Lower leg skin (tissue), 3 donors: ENCODE results near the gene INTS11.

Experiments
- CTCF ChIP-seq, 3 donors: fragments of 450-650 bp; IDR thresholded peaks; one replicate each; pipeline ENCODE4 v1.5.1; 2016; ENCODE audit warnings: antibody characterized with exemption in 3 of 3, mild to moderate bottlenecking in 3 of 3, moderate library complexity in 2 of 3
- POLR2A ChIP-seq, 2 donors: fragments of 450-650 bp; IDR thresholded peaks; one replicate each; pipeline ENCODE4 v1.6.1; 2016 to 2017; ENCODE audit warnings: antibody characterized with exemption in 2 of 2, mild to moderate bottlenecking in 1 of 2, moderate library complexity in 1 of 2

DNA sequence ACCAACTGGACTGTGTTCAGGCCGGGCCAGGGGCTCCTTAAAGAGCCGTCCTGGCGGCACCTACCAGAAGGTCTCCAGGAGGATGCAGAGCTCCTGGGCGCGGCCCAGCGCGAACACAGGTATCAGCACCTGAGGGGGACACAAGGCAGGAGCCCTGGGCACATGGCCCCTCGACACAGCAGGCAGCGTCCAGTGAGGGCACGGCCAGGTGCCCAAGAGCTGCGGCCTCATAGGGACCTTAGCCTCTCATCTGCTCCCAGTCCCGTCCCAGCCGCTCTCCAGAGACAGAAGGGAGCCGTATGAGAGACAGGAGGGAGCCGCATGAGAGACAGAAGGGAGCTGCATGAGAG, 10.2 kb downstream of the INTS11 start:
- TF ChIP-seq CTCF (IDR thresholded peaks at IDR 0.05) (no peak), POLR2A (IDR thresholded peaks at IDR 0.05) (no peak)
